Gastrocnemius medialis (tissue), 4 donors: ENCODE results near the gene AFF1.

Experiments
- POLR2A ChIP-seq, 2 donors: fragments of 450-650 bp; IDR thresholded peaks; one replicate each; pipeline ENCODE4 v1.6.1; 2017; ENCODE audit warnings: antibody characterized with exemption in 2 of 2, mild to moderate bottlenecking in 2 of 2, moderate library complexity in 2 of 2
- TF ChIP-seq, protein P1 (sequence below), 5 experiments: fragments of 450-650 bp in 3 of 5; fragments of 200-600 bp in 2 of 5; sonication (generic) in 2 of 5; IDR thresholded peaks in 4 of 5; conservative IDR thresholded peaks in 1 of 5; 1 replicate in 4 of 5; 2 replicates in 1 of 5; pipeline ENCODE4 v1.5.1; 2016 to 2019; ENCODE audit warnings: antibody characterized with exemption in 5 of 5, mild to moderate bottlenecking in 3 of 5, moderate library complexity in 3 of 5

DNA sequence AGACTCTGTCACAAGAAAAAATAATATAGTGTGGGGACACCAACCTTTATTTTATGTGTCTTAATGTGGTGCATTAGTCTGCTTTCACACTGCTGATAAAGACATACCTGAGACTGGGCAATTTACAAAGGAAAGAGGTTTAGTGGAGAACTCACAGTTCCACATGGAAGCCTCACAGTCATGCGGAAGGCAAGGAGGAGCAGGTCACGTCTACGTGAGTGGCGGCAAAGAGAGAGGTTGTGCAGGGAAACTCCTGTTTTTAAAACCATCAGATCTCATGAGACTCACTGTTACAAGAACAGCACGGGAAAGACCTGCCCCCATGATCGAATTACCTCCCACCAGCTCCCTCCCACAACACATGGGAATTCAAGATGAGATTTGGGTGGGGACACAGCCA lies 130.2 kb downstream of the AFF1 start:
- TF ChIP-seq, protein P1, sequence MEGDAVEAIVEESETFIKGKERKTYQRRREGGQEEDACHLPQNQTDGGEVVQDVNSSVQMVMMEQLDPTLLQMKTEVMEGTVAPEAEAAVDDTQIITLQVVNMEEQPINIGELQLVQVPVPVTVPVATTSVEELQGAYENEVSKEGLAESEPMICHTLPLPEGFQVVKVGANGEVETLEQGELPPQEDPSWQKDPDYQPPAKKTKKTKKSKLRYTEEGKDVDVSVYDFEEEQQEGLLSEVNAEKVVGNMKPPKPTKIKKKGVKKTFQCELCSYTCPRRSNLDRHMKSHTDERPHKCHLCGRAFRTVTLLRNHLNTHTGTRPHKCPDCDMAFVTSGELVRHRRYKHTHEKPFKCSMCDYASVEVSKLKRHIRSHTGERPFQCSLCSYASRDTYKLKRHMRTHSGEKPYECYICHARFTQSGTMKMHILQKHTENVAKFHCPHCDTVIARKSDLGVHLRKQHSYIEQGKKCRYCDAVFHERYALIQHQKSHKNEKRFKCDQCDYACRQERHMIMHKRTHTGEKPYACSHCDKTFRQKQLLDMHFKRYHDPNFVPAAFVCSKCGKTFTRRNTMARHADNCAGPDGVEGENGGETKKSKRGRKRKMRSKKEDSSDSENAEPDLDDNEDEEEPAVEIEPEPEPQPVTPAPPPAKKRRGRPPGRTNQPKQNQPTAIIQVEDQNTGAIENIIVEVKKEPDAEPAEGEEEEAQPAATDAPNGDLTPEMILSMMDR (IDR thresholded peaks at IDR 0.05 in 4 of 5, conservative IDR thresholded peaks at IDR 0.05 in 1 of 5) = no peak
- no peak for TF ChIP-seq POLR2A (IDR thresholded peaks at IDR 0.05)
